Measurements from ENCODE around the gene TLR3.

The TLR3 gene

DNA sequence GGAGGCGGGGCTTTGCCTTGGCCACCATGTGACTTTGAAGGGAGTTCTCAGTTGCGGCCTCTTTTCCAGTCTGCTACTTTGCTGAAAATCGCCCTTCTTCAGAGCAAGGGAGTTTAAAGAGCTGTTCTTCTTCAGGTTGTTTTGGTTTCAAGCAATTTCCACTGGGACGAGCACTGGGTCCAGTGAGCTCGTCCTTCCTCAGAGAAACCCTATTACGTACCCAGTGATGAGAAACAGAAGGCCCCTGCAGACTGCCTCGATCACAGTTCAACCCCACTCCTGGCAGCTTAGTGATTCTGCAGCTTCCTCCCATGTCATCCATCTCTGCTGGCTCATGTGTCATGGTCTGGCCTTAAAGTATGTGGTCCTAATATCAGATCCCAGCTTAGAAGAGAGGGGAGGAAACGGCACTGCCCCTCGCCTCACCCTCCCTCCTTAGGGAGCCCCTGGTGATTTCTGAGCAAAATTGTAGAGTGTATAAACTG lies 27.8 kb downstream of the TLR3 start:
- Histone ChIP-seq H3K36me3 (ENCODE audit: control insufficient read depth in 2 of 2, insufficient read depth in 1 of 2, low read length in 2 of 2) (no peaks in the 10 kb centered on the region), H3K4me3 (ENCODE audit: low read depth, low read length) (no peak overlapping the region), H3K9me3 (ENCODE audit: control insufficient read depth, insufficient read depth, low read depth, low read length) (no peaks in the 10 kb centered on the region), H3K27ac (ENCODE audit: extremely low read depth, low read depth, low read length) (no peak overlapping the region), H3K4me1 (ENCODE audit: control insufficient read depth, insufficient read depth, low read length) (no peaks in the 10 kb centered on the region)
- ChIA-PET CTCF (interaction anchor here (0.6 kb wide), 1 partner anchor 13 kb away, joined by 3 read pairs; no protein-coding TSS in a partner anchor), POLR2A (no interaction called here)
- TF ChIP-seq ZNF292 (tag by site-specific recombination; IDR thresholded peaks at IDR 0.05; ENCODE audit: borderline replicate concordance, low read depth) (no peak), ZSCAN30 (tag by site-specific recombination; IDR thresholded peaks at IDR 0.05) (no peak), KLF7 (tag by site-specific recombination; IDR thresholded peaks at IDR 0.05; ENCODE audit: borderline replicate concordance) (no peak), KLF9 (tag by site-specific recombination; IDR thresholded peaks at IDR 0.05; ENCODE audit: low read depth) (no peak), ZNF837 (tag by site-specific recombination; IDR thresholded peaks at IDR 0.05) (no peak), HOXC10 (CRISPR knock-in tag; IDR thresholded peaks at IDR 0.05) (no peak), ZNF202 (tag by site-specific recombination; IDR thresholded peaks at IDR 0.05; ENCODE audit: borderline replicate concordance) (no peak), ZNF19 (tag by site-specific recombination; IDR thresholded peaks at IDR 0.05; ENCODE audit: low read depth) (no peak)
- TF ChIP-seq, protein P1, sequence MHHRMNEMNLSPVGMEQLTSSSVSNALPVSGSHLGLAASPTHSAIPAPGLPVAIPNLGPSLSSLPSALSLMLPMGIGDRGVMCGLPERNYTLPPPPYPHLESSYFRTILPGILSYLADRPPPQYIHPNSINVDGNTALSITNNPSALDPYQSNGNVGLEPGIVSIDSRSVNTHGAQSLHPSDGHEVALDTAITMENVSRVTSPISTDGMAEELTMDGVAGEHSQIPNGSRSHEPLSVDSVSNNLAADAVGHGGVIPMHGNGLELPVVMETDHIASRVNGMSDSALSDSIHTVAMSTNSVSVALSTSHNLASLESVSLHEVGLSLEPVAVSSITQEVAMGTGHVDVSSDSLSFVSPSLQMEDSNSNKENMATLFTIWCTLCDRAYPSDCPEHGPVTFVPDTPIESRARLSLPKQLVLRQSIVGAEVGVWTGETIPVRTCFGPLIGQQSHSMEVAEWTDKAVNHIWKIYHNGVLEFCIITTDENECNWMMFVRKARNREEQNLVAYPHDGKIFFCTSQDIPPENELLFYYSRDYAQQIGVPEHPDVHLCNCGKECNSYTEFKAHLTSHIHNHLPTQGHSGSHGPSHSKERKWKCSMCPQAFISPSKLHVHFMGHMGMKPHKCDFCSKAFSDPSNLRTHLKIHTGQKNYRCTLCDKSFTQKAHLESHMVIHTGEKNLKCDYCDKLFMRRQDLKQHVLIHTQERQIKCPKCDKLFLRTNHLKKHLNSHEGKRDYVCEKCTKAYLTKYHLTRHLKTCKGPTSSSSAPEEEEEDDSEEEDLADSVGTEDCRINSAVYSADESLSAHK (tag by site-specific recombination; IDR thresholded peaks at IDR 0.05): no peak

GRCh38 chr4:186097386-186097785 lies 28.4 kb downstream of the TLR3 start:
- ChIA-PET POLR2A (no interaction called here), CTCF (interaction anchor here (1.0 kb wide), 1 partner anchor 40 kb away, joined by 3 read pairs; no protein-coding TSS in a partner anchor)
- Histone ChIP-seq H3K9me3 (ENCODE audit: control insufficient read depth, insufficient read depth, low read depth, low read length) (no peaks in the 10 kb centered on the region), H3K4me3 (ENCODE audit: low read depth, low read length) (no peak overlapping the region), H3K36me3 (ENCODE audit: control insufficient read depth in 2 of 2, insufficient read depth in 1 of 2, low read length in 2 of 2) (no peaks in the 10 kb centered on the region), H3K27ac (ENCODE audit: extremely low read depth, low read depth, low read length) (no peak overlapping the region), H3K4me1 (ENCODE audit: control insufficient read depth, insufficient read depth, low read length) (no peaks in the 10 kb centered on the region)
- TF ChIP-seq ZSCAN23 (tag by site-specific recombination; IDR thresholded peaks at IDR 0.05) (no peak), ZNF530 (tag by site-specific recombination; IDR thresholded peaks at IDR 0.05; ENCODE audit: low read depth) (no peak), ZNF175 (tag by site-specific recombination; IDR thresholded peaks at IDR 0.05) (no peak), GFI1B (tag by site-specific recombination; IDR thresholded peaks at IDR 0.05) (no peak), SP2 (tag by site-specific recombination; IDR thresholded peaks at IDR 0.05) (no peak), ZNF585B (tag by site-specific recombination; IDR thresholded peaks at IDR 0.05) (no peak), ZNF610 (tag by site-specific recombination; IDR thresholded peaks at IDR 0.05; ENCODE audit: borderline replicate concordance) (no peak), MYNN (tag by site-specific recombination; IDR thresholded peaks at IDR 0.05; ENCODE audit: borderline replicate concordance) (no peak), ZNF112 (tag by site-specific recombination; IDR thresholded peaks at IDR 0.05) (no peak), ZBTB8A (tag by site-specific recombination; IDR thresholded peaks at IDR 0.05) (no peak), KLF16 (tag by site-specific recombination; IDR thresholded peaks at IDR 0.05) (no peak), ZNF335 (tag by site-specific recombination; conservative IDR thresholded peaks at IDR 0.05) (no peak), ZNF473 (tag by site-specific recombination; IDR thresholded peaks at IDR 0.05) (no peak), ZNF426 (tag by site-specific recombination; IDR thresholded peaks at IDR 0.05) (no peak), ZNF501 (tag by site-specific recombination; IDR thresholded peaks at IDR 0.05) (no peak)
- TF ChIP-seq, protein P2, sequence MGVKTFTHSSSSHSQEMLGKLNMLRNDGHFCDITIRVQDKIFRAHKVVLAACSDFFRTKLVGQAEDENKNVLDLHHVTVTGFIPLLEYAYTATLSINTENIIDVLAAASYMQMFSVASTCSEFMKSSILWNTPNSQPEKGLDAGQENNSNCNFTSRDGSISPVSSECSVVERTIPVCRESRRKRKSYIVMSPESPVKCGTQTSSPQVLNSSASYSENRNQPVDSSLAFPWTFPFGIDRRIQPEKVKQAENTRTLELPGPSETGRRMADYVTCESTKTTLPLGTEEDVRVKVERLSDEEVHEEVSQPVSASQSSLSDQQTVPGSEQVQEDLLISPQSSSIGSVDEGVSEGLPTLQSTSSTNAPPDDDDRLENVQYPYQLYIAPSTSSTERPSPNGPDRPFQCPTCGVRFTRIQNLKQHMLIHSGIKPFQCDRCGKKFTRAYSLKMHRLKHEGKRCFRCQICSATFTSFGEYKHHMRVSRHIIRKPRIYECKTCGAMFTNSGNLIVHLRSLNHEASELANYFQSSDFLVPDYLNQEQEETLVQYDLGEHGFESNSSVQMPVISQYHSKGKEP (tag by site-specific recombination; IDR thresholded peaks at IDR 0.05): no peak
- TF ChIP-seq, protein P3, sequence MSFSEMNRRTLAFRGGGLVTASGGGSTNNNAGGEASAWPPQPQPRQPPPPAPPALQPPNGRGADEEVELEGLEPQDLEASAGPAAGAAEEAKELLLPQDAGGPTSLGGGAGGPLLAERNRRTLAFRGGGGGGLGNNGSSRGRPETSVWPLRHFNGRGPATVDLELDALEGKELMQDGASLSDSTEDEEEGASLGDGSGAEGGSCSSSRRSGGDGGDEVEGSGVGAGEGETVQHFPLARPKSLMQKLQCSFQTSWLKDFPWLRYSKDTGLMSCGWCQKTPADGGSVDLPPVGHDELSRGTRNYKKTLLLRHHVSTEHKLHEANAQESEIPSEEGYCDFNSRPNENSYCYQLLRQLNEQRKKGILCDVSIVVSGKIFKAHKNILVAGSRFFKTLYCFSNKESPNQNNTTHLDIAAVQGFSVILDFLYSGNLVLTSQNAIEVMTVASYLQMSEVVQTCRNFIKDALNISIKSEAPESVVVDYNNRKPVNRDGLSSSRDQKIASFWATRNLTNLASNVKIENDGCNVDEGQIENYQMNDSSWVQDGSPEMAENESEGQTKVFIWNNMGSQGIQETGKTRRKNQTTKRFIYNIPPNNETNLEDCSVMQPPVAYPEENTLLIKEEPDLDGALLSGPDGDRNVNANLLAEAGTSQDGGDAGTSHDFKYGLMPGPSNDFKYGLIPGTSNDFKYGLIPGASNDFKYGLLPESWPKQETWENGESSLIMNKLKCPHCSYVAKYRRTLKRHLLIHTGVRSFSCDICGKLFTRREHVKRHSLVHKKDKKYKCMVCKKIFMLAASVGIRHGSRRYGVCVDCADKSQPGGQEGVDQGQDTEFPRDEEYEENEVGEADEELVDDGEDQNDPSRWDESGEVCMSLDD (tag by site-specific recombination; IDR thresholded peaks at IDR 0.05): no peak
- TF ChIP-seq, protein P4, sequence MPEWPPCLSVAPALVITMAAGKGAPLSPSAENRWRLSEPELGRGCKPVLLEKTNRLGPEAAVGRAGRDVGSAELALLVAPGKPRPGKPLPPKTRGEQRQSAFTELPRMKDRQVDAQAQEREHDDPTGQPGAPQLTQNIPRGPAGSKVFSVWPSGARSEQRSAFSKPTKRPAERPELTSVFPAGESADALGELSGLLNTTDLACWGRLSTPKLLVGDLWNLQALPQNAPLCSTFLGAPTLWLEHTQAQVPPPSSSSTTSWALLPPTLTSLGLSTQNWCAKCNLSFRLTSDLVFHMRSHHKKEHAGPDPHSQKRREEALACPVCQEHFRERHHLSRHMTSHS (tag by site-specific recombination; IDR thresholded peaks at IDR 0.05): no peak
